Left ventricle myocardium superior (tissue), 1 donor: Measurements from ENCODE around the gene SSTR5. TPM values are rescaled to one million over a fixed set of nuclear protein-coding genes. Genes with fewer than 3 reads are reported as not detected.

Source experiments
- ATAC-seq: fragments of 200-7000 bp; cut with Tn5 transposase; one replicate; pipeline ENCODE4 v1.9.1; 2020; ENCODE audit warnings: mild to moderate bottlenecking, moderate library complexity
- DNase-seq: peaks from one replicate; pipeline ENCODE4 v3.0.0-alpha.2; 2020
- intact Hi-C: fragments of 100-400 bp; cut with micrococcal nuclease; formaldehyde crosslinking; loops from one replicate; pipeline ENCODE4 v1.11.0; 2022
- total RNA-seq: library from RNA; stranded (reverse); fragmentation: NEBNext Ultra II Directional; extraction: Animal tissue kit (Norgen Biotek cat#: 25700); gene quantifications from one replicate; pipeline ENCODE4 v1.2.1, GENCODE V29; 2021
- donor health status: DM: no; HTN: yes; CAD: no; lungs with severe emphysema.

Gene SSTR5
- total RNA-seq, 1 donor from 2014 or later = 25.8 TPM

- DNase-seq = no peak
- no peak for ATAC-seq
- intact Hi-C loops = no loop called here
Observed at GRCh38 chr16:1127971-1128715, 55.6 kb downstream of the SSTR5 start.

- intact Hi-C loops = no loop called here
- no peak for ATAC-seq
- no peak for DNase-seq
Observed at GRCh38 chr16:1129106-1129960, 56.8 kb downstream of the SSTR5 start.

DNA sequence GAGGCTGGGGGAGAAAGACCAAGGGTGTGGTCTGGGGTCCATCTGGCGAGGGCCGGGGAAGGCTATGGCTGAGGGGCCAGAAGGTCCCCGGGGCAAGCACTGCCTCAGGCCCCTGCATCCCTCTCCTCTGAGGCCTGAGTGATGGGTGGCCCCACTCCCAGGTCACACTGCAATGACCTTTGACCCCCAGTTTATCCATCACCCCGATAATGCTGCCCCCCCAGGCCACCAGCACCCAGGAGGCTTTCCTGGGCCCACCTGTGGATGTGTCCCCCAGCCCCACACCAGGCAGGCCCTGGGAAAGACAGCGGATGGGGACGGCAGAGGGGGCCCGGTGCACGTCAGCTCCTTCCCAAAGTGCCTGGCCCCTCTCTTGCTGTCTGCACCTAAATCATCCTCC lies 57.8 kb downstream of the SSTR5 start:
- DNase-seq (no peak), ATAC-seq (no peak)
- intact Hi-C loops = no loop called here

Other genes starting within 250 kb of the SSTR5 start
- 6.0 TPM for gene LMF1, start 101.8 kb upstream of the SSTR5 start, total RNA-seq
- 0.47 TPM for gene SOX8, start 91.0 kb upstream of the SSTR5 start, total RNA-seq
- not detected for gene C1QTNF8, start 23.5 kb downstream of the SSTR5 start, total RNA-seq
- 3.2 TPM for gene CACNA1H, start 80.4 kb downstream of the SSTR5 start, total RNA-seq
- gene TPSG1, start 152.5 kb downstream of the SSTR5 start, total RNA-seq = not detected
- 7.3 TPM for gene TPSB2, start 157.4 kb downstream of the SSTR5 start, total RNA-seq
- gene TPSAB1, start 168.0 kb downstream of the SSTR5 start, total RNA-seq = 4.3 TPM
- gene TPSD1, start 183.3 kb downstream of the SSTR5 start, total RNA-seq = 0.50 TPM
- 93.8 TPM for gene UBE2I, start 236.9 kb downstream of the SSTR5 start, total RNA-seq